DOHH2 (cell line): ENCODE results near the gene RASA3.

Experiments
- EZH2phosphoT487 ChIP-seq: fragments of 200-600 bp; sonication (generic); IDR thresholded peaks from 2 replicates; pipeline ENCODE4 v1.6.1; 2017; ENCODE audit warnings: borderline replicate concordance, mild to moderate bottlenecking, antibody characterized with exemption, low read length, moderate library complexity, mixed read lengths
- TF ChIP-seq, protein P1 (sequence below): fragments of 200-600 bp; sonication (generic); IDR thresholded peaks from one replicate; pipeline ENCODE4 v1.5.1; 2014; ENCODE audit warnings: antibody characterized with exemption, mild to moderate bottlenecking, low read depth, low read length; ENCODE audit not compliant: poor library complexity, severe bottlenecking

DNA sequence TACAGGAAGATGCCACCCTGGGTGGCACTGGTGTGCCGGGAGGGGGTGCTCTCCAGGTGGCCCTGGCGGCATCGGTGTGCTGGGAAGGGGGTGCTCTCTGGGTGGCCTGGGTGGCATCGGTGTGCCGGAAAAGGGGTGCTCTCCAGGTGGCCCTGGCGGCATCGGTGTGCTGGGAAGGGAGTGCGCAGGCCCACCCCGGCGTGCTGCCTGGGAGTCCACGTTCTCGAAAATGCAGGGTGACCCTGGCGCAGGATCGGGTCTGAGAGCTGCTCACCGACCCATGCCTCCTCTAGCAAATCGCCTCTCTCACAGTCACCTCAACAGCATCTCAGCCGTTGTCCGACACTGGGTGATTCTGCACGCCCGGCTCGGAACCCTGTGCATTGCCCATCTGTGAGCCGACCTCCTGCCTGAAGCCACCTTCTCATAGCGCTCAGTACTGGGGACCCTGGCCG, 36.4 kb downstream of the RASA3 start:
- TF ChIP-seq, protein P1, sequence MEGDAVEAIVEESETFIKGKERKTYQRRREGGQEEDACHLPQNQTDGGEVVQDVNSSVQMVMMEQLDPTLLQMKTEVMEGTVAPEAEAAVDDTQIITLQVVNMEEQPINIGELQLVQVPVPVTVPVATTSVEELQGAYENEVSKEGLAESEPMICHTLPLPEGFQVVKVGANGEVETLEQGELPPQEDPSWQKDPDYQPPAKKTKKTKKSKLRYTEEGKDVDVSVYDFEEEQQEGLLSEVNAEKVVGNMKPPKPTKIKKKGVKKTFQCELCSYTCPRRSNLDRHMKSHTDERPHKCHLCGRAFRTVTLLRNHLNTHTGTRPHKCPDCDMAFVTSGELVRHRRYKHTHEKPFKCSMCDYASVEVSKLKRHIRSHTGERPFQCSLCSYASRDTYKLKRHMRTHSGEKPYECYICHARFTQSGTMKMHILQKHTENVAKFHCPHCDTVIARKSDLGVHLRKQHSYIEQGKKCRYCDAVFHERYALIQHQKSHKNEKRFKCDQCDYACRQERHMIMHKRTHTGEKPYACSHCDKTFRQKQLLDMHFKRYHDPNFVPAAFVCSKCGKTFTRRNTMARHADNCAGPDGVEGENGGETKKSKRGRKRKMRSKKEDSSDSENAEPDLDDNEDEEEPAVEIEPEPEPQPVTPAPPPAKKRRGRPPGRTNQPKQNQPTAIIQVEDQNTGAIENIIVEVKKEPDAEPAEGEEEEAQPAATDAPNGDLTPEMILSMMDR = no peak
- TF ChIP-seq EZH2phosphoT487 = no peak
